ENCODE results near the gene MYL3.

MYL3 gene

DNA sequence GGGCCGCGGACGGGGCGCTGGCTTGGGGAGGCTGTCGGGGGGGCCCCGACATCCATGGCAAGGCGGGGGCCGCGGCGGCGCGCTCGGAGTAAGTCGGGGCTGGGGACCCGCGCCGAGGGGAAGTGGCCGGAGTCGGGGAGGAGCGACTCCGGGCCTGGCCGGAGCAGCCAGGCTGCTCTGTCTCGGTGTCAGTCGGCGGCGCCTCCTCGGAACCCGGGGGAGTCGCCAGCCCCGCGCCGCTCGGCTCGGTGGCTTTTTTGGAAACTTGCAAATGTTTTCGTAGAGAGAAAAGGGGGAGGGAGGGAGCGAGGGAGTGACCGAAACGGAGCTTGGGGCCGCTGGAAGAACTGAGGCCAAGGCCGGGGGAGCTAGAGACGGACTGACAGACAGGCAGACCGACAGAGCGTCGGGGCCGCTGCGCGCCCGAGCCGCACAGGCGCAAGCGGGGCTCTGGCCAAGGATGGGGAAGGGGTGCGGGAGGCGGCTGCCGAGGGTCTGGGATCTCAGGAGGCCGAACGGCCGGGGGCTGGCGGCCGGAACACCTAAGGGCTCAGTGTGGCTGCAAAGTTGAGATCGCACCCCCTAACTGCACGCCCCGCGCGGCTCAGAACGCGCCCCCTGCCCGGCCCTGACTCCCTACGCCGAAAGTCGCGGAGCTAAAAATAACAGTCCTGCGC lies 19.3 kb upstream of the MYL3 start:
- DNase-seq: no peak

GRCh38 chr3:46881596-46882376 lies 18.5 kb upstream of the MYL3 start:
- DNase-seq: no peak

GRCh38 chr3:46880884-46881595 lies 17.8 kb upstream of the MYL3 start:
- no peak for DNase-seq

DNA sequence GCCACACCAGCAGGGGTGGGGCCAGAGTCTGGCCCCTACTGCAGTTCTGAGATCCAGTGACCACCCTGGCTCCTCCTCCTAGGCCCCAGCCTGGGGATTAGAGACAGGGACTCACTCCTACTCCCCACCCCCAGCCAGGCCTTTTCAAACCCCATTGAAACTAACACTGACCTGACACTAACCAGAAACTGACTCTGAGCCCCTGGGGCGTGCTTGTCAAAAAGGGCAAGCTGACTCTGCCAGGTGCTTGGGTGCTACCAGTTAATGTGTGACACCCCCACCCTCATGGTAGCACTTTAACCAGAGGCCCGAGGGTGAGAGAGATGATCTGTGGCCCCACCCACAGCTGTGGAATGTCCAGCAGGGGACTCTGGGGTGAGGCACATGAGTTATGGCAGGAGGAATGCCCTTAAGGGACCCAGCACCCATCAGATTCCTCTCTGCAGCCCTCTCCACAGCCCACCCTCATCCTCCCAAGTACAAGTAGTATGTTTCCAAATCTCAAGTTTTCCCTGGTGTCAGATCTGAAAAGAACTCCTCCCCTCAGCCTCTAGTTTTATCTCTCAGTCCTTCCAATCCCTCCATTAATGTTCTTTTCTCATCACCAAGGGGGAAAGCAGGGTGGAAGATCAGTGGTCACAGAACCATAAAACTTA lies 15.7 kb upstream of the MYL3 start:
- no peak for DNase-seq

GRCh38 chr3:46877406-46878125 lies 14.3 kb upstream of the MYL3 start, which contains the start of gene PTH1R:
TSS of gene PTH1R (plus strand) at chr3:46877721. CDS start at chr3:46883560, 5,839 bp downstream.
- no peak for DNase-seq

- no peak for DNase-seq
These were observed 13.4 kb upstream of the MYL3 start for GRCh38 chr3:46876313-46877300.

- DNase-seq: no peak
These were observed 12.3 kb upstream of the MYL3 start for GRCh38 chr3:46875560-46875959.

- no peak for DNase-seq
These were observed 11.2 kb upstream of the MYL3 start for GRCh38 chr3:46874430-46874829.

DNA sequence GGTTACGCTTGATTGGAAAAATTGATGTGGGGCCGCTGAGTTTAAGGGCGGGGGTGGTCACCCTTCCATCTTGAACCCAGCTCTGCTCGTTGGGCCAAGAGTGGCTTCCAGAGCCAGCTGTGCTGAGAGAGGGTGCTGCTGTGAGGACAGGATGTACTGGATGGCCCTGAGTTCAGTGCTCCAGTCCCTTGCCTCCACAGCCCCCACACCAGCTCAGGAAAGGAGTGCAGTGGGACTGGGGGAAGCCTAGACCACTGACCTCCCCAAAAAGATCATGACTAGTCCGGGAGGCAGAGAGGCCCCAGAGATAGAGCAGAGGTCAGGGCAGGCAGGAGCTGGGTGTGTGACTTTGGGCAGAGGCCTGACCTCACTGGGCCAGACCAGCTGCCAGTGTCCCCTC lies 10.3 kb upstream of the MYL3 start:
- no peak for DNase-seq

DNA sequence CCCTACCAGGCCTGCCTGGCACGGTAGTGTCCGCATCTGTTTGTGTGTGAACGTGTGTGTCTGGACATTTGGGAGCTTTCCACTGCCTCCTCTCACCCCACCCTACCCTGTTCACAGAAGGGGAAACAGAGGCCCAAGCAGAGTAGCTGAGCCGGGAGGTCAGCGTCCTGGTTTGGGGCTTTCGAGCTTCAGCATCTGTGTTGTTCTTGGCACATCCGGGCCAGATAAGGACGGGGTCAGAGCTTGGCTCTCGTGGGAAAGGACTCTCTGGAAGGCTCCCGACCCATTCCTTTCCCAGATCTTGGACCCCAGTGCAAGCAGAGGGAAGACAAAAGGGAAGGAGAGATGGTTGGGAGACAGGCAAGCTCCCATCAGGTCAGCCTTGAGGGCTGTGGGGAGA lies 8.0 kb upstream of the MYL3 start:
- DNase-seq: no peak

- DNase-seq: no peak
These were observed 7.4 kb upstream of the MYL3 start for GRCh38 chr3:46870651-46871050.

- no peak for DNase-seq
These were observed 6.2 kb upstream of the MYL3 start for GRCh38 chr3:46869440-46869839.

GRCh38 chr3:46868948-46869347 lies 5.7 kb upstream of the MYL3 start:
- no peak for DNase-seq

DNA sequence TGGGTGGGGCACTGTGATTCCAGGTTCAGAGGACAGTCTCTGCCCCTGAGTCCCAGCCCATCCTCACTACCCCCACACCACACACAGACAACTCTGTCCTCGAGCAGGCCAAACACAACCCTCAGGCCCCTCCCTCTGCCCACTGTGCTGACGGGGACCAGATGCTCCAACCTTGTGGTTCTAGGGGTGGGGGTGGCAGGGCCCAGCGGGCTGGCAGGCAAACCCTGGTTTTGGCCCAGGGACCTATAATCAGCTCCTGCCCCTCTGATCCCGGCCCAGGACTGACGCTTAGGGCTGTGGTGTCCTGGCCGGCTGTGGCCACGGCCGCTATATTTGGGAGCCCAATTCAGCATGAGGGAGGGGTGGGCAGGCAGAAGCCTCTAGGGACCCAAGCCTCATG lies 5.0 kb upstream of the MYL3 start:
- DNase-seq: no peak

- peak; percentile 24 to 46 for DNase-seq
These were observed 4.3 kb upstream of the MYL3 start for GRCh38 chr3:46867550-46867898.

DNA sequence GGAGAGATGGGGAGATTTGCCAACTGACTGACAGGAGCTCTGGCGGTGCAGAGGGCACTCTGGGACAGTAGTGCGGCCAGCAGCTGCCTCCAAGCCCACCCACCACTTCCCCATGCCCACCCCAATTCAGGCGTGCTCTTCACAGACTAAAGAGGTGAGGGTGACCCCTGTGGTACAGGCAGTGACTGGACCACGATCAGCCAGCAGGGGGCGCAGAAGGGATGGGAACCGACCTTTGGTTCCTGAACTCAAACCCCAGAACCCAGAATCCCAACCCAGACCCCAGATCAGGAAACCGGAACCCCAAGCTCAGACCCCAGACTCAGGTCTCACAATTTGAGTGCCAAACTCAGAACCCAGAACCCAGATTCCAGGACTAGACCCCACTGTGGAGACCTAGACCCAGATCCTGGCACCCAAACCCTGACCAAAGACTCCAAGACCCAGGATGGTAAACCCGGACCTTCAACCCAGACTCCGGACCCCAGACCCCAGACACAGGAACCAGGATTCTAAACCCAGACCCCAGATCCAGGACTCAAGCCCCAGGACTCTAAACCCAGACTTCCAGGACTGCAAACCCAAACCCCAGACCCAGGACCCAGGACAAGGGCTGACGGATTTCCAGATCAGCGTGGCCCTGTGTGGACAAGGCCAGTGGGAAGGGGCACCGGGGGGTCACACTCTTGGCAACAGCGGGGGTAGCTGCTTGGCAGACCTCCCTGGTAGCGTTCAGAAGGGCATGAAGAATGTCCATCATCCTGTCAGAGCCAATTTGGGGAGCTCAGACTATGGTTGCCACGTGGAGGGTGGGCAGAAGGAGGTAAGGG lies 3.7 kb upstream of the MYL3 start:
- peak; percentile 5 to 58 for DNase-seq

DNA sequence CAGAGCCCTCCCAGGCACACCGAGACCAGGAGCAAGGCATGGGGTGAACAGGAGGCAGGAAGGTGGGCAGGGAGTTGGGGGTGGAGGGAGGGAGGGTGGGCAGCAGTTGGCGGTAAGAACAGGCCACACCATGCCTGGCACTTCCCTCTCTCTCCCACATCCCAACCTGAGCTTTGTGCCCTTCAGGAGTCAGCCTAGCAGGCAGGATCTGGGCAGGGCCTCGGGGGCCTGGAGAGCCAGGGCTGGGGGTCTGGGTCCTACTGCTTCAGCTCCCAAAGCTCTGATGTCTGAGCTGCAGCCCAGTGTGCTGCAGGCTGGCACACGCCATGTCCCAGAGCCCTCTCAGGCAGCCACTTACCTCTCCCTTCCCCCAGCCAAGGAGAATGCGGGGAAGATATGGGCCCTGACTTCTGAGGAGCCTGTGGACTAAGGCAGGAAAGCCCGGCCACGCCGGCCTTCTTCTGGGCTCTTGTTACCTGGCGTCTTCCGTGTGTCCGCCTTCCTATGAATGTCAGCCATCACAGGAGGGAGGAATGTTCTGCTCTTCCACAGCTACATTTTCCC lies 2.9 kb upstream of the MYL3 start:
- DNase-seq: no peak

- DNase-seq: no peak
These were observed 2.3 kb upstream of the MYL3 start for GRCh38 chr3:46865546-46865945.

DNA sequence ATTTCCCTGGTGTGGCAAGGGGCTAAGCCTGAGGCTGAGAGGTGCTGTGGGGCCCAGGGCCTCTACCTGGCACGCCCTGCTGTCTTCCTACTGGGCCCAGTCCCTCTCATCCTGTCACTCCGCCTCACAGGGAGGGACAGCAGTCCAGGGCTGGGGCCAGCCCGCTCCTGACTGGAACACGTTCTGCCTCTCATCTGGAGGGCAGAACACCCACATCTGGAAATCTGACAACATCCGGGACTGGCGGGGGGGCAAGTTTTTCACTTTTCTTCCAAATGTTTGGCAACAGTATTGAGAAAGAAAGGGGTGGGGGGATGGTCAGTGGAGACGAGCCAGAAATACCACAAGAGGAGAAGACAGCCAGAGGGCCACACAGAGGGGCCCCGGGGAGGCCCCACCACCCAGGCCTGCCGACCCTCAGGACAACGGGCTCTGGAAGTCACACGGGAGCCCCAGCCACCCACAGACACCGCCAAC lies 1.8 kb upstream of the MYL3 start:
- no peak for DNase-seq

Data from hippocampal formation (tissue), 2 donors.